ENCODE data around the gene ZNF688. TPM values are rescaled to one million over a fixed set of nuclear protein-coding genes. Genes with fewer than 3 reads are reported as not detected.

ZNF688 gene
- total and polyA plus RNA-seq, 9 of the 15 experiments (the other 6 are each of a cell fraction or from before 2014, with no cell fraction given), result 0.48 to 12.9 (median 4.5) TPM

DNA sequence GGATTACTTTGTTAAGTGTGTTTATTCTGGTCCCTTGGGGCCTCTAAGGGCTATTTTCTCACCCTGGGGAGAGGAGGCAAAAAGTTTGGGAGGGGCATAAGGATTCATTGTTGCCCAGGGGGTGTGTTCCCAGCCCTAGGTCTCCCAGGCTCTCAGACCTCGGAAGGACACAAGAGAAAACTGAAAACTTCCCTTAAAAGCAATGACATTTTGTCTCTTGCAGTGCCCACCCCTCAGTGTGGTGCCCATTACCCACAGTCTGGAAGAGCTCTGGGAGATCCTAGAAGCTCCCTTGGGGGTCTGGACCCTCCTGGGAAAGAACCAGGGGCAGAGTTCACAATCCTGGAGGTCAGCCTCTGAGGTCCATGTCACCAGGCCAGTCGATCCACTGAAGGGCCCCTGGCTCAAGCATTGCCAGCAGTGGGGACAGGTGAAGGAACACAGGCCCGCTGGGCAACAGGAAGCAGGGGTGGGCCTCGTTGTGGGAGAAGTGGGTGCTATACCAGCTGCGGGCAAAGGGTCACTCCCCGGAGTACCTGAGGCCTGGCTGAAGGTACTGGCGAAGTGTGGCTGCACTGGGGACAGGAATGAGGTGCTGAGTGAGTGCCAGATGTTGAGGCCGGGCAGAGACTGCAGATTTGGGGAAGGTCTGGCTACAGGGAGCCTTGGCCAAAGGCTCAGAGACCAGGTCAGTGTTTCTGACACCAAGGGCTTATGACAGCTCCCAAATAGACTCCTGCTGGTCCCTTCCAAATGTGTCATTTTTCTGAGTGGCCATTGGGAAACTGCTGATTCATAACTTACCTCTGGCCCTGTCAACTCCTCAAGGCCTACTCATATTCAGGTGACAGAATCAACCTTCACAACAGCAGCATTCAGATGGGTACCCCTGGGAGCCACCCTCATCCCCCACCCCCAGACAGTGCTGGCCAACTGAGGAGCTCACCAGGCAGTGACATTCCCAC lies 32.2 kb downstream of the ZNF688 start:
- BruUV-seq (replicated peaks), result no TSS peak
- ChIA-PET CTCF (ENCODE audit: low intra/inter-chr PET ratio) (no interaction called here), POLR2A (interaction anchor here (0.9 to 3.5 kb wide), 4 partner anchors 12 to 120 kb away, joined by 3 to 20 read pairs (median 3); partner anchors contain the start of gene ZNF764)
- H2AFZ ChIP-seq (ENCODE audit: low read depth, low read length), result no peak overlapping the region
- H3K4me1 ChIP-seq (replicated peaks in 1 of 2; ENCODE audit: control insufficient read depth in 2 of 2, insufficient read depth in 2 of 2, low read length in 2 of 2), result peaks cover 33 to 40% of the 10 kb centered on the region in 2 experiments; a peak in 4 of 5 replicates
- H3K4me3 ChIP-seq, result no peak overlapping the region
- H3K9me3 ChIP-seq (replicated peaks; ENCODE audit: control insufficient read depth, insufficient read depth, low read depth, low read length), result no peaks in the 10 kb centered on the region
- H3K4me2 ChIP-seq (ENCODE audit: insufficient read depth, low read length), result no peak overlapping the region
- H3K9me1 ChIP-seq (ENCODE audit: control insufficient read depth, insufficient read depth, low read length), result no peaks in the 10 kb centered on the region
- H3K27ac ChIP-seq (ENCODE audit: extremely low read depth, low read depth, low read length), result peak overlapping the region; percentile 16; the same call in 1 of the 3 replicates
- WGBS (ENCODE audit: insufficient coverage, low coverage, missing lambda C conversion rate), result 83% methylated on average over 8 of the region's 8 CpGs
- H3K9ac ChIP-seq (ENCODE audit: insufficient read depth in 1 of 2, low read depth in 2 of 2, low read length in 2 of 2), result peak overlapping the region; percentile 3 to 66
- no peaks in the 10 kb centered on the region for H3K36me3 ChIP-seq (ENCODE audit: control insufficient read depth, insufficient read depth, low read length)
- H4K20me1 ChIP-seq (replicated peaks; ENCODE audit: control insufficient read depth, insufficient read depth, low read length), result no peaks in the 10 kb centered on the region
- DNase-seq (ENCODE audit: extremely low read depth in 1 of 4, low spot score in 3 of 4), result no peak
- peak; percentile 23 for FAIRE-seq
- in situ Hi-C loops (cut with MboI), result no loop called here
- H3K79me2 ChIP-seq (ENCODE audit: control insufficient read depth, insufficient read depth, low read length), result peaks cover 26% of the 10 kb centered on the region
- no peak for ATAC-seq
- H3K27me3 ChIP-seq (ENCODE audit: control insufficient read depth in 2 of 2, insufficient read depth in 2 of 2, low read length in 2 of 2), result no peaks in the 10 kb centered on the region
- intact Hi-C loops (cut with micrococcal nuclease), result loop anchor here (10.0 kb wide), 1 partner anchor 156 kb away; the partner anchor contains the start of gene SRCAP
- peak; percentile 95 for TF ChIP-seq ZNF316 (IDR thresholded peaks at IDR 0.05)
- TF ChIP-seq MEIS2 (IDR thresholded peaks at IDR 0.05; ENCODE audit: partially characterized antibody), result peak; percentile 17
- TF ChIP-seq, protein P1, sequence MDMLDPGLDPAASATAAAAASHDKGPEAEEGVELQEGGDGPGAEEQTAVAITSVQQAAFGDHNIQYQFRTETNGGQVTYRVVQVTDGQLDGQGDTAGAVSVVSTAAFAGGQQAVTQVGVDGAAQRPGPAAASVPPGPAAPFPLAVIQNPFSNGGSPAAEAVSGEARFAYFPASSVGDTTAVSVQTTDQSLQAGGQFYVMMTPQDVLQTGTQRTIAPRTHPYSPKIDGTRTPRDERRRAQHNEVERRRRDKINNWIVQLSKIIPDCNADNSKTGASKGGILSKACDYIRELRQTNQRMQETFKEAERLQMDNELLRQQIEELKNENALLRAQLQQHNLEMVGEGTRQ (CRISPR knock-in tag; IDR thresholded peaks at IDR 0.05), result no peak
- TF ChIP-seq JUND (IDR thresholded peaks at IDR 0.05; ENCODE audit: borderline replicate concordance, low read depth, low read length), result 0 out of 2 replicates have a peak, but pooled peaks have one; percentile 7
- no peak for TF ChIP-seq JUND (tag; IDR thresholded peaks at IDR 0.05; ENCODE audit: borderline replicate concordance, low read depth, low read length)
- peak; percentile 65 for TF ChIP-seq MAFK (IDR thresholded peaks at IDR 0.05; ENCODE audit: low read length)
- peak; percentile 77 for TF ChIP-seq NFE2 (IDR thresholded peaks at IDR 0.05; ENCODE audit: low read depth)
- TF ChIP-seq, protein P2, sequence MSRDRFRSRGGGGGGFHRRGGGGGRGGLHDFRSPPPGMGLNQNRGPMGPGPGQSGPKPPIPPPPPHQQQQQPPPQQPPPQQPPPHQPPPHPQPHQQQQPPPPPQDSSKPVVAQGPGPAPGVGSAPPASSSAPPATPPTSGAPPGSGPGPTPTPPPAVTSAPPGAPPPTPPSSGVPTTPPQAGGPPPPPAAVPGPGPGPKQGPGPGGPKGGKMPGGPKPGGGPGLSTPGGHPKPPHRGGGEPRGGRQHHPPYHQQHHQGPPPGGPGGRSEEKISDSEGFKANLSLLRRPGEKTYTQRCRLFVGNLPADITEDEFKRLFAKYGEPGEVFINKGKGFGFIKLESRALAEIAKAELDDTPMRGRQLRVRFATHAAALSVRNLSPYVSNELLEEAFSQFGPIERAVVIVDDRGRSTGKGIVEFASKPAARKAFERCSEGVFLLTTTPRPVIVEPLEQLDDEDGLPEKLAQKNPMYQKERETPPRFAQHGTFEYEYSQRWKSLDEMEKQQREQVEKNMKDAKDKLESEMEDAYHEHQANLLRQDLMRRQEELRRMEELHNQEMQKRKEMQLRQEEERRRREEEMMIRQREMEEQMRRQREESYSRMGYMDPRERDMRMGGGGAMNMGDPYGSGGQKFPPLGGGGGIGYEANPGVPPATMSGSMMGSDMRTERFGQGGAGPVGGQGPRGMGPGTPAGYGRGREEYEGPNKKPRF (IDR thresholded peaks at IDR 0.05; ENCODE audit: low read depth, low read length), result no peak
- 0 out of 2 replicates have a peak, but pooled peaks have one; percentile 27 for TF ChIP-seq JUN (IDR thresholded peaks at IDR 0.05; ENCODE audit: borderline replicate concordance, low read depth, low read length)
- no peak for TF ChIP-seq JUN (CRISPR knock-in tag; IDR thresholded peaks at IDR 0.05; ENCODE audit: borderline replicate concordance)
- TF ChIP-seq MAFG (tag; conservative IDR thresholded peaks at IDR 0.05), result peak; percentile 69
- no peak for TF ChIP-seq WHSC1 (IDR thresholded peaks at IDR 0.05; ENCODE audit: low read length)
- TF ChIP-seq SLC30A9 (CRISPR knock-in tag; IDR thresholded peaks at IDR 0.05), result no peak
- TF ChIP-seq, protein P3, sequence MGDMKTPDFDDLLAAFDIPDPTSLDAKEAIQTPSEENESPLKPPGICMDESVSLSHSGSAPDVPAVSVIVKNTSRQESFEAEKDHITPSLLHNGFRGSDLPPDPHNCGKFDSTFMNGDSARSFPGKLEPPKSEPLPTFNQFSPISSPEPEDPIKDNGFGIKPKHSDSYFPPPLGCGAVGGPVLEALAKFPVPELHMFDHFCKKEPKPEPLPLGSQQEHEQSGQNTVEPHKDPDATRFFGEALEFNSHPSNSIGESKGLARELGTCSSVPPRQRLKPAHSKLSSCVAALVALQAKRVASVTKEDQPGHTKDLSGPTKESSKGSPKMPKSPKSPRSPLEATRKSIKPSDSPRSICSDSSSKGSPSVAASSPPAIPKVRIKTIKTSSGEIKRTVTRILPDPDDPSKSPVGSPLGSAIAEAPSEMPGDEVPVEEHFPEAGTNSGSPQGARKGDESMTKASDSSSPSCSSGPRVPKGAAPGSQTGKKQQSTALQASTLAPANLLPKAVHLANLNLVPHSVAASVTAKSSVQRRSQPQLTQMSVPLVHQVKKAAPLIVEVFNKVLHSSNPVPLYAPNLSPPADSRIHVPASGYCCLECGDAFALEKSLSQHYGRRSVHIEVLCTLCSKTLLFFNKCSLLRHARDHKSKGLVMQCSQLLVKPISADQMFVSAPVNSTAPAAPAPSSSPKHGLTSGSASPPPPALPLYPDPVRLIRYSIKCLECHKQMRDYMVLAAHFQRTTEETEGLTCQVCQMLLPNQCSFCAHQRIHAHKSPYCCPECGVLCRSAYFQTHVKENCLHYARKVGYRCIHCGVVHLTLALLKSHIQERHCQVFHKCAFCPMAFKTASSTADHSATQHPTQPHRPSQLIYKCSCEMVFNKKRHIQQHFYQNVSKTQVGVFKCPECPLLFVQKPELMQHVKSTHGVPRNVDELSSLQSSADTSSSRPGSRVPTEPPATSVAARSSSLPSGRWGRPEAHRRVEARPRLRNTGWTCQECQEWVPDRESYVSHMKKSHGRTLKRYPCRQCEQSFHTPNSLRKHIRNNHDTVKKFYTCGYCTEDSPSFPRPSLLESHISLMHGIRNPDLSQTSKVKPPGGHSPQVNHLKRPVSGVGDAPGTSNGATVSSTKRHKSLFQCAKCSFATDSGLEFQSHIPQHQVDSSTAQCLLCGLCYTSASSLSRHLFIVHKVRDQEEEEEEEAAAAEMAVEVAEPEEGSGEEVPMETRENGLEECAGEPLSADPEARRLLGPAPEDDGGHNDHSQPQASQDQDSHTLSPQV (IDR thresholded peaks at IDR 0.05), result 0 out of 2 replicates have a peak, but pooled peaks have one; percentile 19
